Right lobe of liver (tissue), 6 donors: Measurements from ENCODE around the gene AGFG2. TPM values are rescaled to one million over a fixed set of nuclear protein-coding genes. Genes with fewer than 3 reads are reported as not detected.

Experiments used
- ATAC-seq, 4 donors: fragments of 200-7000 bp; cut with Tn5 transposase; one replicate each; pipeline ENCODE4 v1.9.1; 2020; ENCODE audit warnings: mild to moderate bottlenecking in 4 of 4, moderate library complexity in 4 of 4
- DNase-seq, 3 donors: peaks; one replicate each; pipeline ENCODE4 v3.0.0-alpha.2; 2020
- H3K27ac ChIP-seq, 3 donors: fragments of 200-600 bp; one replicate each; pipeline ENCODE4 v1.8.0; 2022
- H3K27me3 ChIP-seq, 2 donors: fragments of 200-600 bp; one replicate each; pipeline ENCODE4 v1.8.0; 2022
- H3K36me3 ChIP-seq, 4 donors: fragments of 200-600 bp; sonication (generic) in 1 of 4; one replicate each; pipeline versions ENCODE4 v1.5.1 to v1.8.0; 2017 to 2022; ENCODE audit warnings: control low read depth in 1 of 4
- H3K4me1 ChIP-seq, 4 donors: fragments of 200-600 bp; sonication (generic) in 1 of 4; one replicate each; pipeline versions ENCODE4 v1.5.1 to v1.8.0; 2017 to 2022; ENCODE audit warnings: control low read depth in 1 of 4
- H3K4me3 ChIP-seq, 3 donors: fragments of 200-600 bp; one replicate each; pipeline ENCODE4 v1.8.0; 2022
- H3K9me3 ChIP-seq, 4 donors: fragments of 200-600 bp; sonication (generic) in 1 of 4; one replicate each; pipeline versions ENCODE4 v1.5.1 to v1.8.0; 2017 to 2022; ENCODE audit warnings: control low read depth in 1 of 4
- POLR2A ChIP-seq: fragments of 450-650 bp; IDR thresholded peaks from one replicate; pipeline ENCODE4 v1.6.1; 2017; ENCODE audit warnings: antibody characterized with exemption, mild to moderate bottlenecking
- WGBS: methylation state at CpG from one replicate; pipeline ENCODE4 v1.1.6; 2018; ENCODE audit warnings: low coverage, low lambda C conversion rate; ENCODE audit not compliant: insufficient coverage; ENCODE audit errors: missing lambda C conversion rate; 5-methylcytosine and 5-hydroxymethylcytosine counted together
- intact Hi-C, 2 donors: fragments of 100-400 bp; cut with DNase I; formaldehyde crosslinking; loops; one replicate each; pipeline versions ENCODE4 v1.11.2 to v1.14.1; 2022
- total RNA-seq, 6 experiments: library from RNA; depleted of rRNA in 2 of 6; stranded (reverse); fragments of >200 nt in 2 of 6; fragmentation: NEBNext Ultra II Directional in 3 of 6; extraction: Animal tissue kit (Norgen Biotek cat#: 25700) in 3 of 6; gene quantifications; one replicate each; pipeline versions ENCODE4 v1.1.0 to v1.2.4, GENCODE V29; 2016 to 2023
- TF ChIP-seq, protein P1 (sequence below), 4 donors: fragments of 200-600 bp in 3 of 4; fragments of 450-650 bp in 1 of 4; IDR thresholded peaks; one replicate each; pipeline versions ENCODE4 v1.5.1 to v1.8.0; 2016 to 2022; ENCODE audit warnings: antibody characterized with exemption in 4 of 4, mild to moderate bottlenecking in 2 of 4
- donor health status: DM: no; HTN: yes; CAD: no.
- donor health status: DM: no; HTN: no; CAD: no.
- donor health status: DM: no; HTN: no; CAD: no.
- donor health status: DM: no; HTN: yes; CAD: no.
- donor health status: DM: no; HTN: yes; CAD: no.

The AGFG2 gene
- total RNA-seq, 6 experiments from 2014 or later: 52.9 to 86.3 (median 69.8) TPM

DNA sequence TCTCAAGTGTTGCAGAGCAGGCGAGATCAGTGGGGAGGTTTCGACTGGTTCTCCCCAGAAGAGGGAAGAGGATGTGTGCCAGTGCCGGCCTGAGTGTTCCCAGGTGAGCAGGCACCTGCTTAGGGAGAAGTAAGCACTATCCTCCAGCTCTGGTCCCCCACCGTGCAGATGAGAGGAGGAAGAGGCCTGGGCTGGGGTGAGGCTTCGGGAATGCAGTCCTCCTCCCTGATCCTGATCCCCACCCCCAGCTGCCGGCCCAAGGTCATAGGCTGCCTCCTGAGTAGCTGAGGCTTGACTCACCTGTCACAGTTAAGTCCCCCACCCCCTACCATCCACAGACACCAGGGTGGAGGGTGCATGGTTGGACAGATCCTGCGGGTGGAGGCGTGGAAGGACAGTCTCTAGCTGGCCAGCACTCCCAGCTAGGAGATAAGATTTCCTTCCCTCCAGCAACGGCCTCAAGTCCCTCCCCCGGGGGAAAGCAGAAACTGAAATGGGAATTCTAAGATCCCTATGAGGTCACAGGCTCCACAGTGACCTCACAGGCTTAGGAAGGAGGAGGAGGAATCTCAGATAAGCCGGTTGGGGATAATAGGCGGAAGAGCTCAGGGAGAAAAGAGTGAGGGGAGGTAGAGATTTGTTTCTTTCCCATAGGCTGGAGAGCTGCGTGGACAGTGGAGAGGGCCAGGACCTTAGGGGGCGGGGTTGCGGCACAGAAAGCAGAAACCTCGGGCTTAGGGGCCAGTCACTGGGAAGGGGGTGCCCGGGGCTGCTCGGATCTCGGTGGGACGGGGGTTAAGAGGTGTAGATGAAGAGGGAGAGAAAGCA lies 45.9 kb downstream of the AGFG2 start:
- peak in 1 of 3 donors; percentile 61 for DNase-seq
- H3K4me3 ChIP-seq: peak overlapping the region; percentile 96 to 100 (median 99)
- 3% methylated on average over 15 of the region's 20 CpGs for WGBS

DNA sequence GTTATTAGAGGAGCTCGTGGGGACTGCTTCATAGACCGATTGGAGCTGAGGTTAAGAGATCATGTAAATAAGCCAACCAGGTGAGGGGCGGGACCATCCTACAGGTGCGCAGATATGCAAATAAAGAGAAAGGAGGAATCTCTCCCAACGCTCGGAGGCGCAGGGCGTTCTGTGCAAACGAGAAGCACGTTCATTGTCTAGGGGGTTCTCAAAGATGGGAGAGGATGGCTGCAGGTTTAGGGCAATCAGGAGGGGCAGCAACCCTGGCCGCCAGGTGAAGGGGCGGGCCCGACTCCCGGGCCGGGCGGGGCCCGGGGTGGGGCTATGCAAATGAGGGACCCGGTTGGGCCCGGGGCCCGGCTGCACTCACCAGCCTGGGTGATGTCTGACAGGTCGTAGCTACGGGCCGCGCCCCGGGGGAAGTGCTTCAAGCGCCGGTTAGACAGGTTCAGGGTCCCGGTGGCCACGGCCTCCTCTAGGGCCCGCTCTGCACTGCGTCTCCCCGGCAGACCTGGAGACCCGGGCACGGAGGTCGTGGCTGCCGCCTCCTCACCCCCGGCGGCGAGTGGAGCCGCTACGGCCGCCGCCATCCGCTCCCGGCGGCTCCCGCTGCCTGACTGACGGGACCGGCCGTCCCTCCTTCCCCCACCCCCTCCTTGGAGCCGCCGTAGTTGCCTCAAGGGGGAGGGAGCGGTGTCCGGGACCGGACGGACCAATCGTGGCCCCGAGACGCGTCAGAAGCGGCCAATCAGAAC lies 46.7 kb downstream of the AGFG2 start, which contains the start of gene LRCH4:
Gene LRCH4 (minus strand): TSS at position 619 of the 755 bp plus-strand sequence. CDS start 29 bp downstream, at position 590.
- peak; percentile 72 to 83 (median 79) for DNase-seq
- WGBS: 0% methylated on average over 10 of the region's 61 CpGs
- intact Hi-C loops: loop anchor here in 1 of 2 donors (10.0 kb wide), 1 partner anchor 89 kb away; the partner anchor contains the start of gene GNB2

More for the DNA sequence above, 45.9 kb downstream of the AGFG2 start:
- H3K9me3 ChIP-seq: no peaks in the 10 kb centered on the region
- TF ChIP-seq, protein P1, sequence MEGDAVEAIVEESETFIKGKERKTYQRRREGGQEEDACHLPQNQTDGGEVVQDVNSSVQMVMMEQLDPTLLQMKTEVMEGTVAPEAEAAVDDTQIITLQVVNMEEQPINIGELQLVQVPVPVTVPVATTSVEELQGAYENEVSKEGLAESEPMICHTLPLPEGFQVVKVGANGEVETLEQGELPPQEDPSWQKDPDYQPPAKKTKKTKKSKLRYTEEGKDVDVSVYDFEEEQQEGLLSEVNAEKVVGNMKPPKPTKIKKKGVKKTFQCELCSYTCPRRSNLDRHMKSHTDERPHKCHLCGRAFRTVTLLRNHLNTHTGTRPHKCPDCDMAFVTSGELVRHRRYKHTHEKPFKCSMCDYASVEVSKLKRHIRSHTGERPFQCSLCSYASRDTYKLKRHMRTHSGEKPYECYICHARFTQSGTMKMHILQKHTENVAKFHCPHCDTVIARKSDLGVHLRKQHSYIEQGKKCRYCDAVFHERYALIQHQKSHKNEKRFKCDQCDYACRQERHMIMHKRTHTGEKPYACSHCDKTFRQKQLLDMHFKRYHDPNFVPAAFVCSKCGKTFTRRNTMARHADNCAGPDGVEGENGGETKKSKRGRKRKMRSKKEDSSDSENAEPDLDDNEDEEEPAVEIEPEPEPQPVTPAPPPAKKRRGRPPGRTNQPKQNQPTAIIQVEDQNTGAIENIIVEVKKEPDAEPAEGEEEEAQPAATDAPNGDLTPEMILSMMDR (IDR thresholded peaks at IDR 0.05): no peak
- TF ChIP-seq POLR2A: no peak
- intact Hi-C loops: loop anchor here in 1 of 2 donors (10.0 kb wide), 1 partner anchor 90 kb away; the partner anchor contains the start of gene GNB2
- H3K4me1 ChIP-seq: peaks cover 0 to 21% (median 7%) of the 10 kb centered on the region in 4 donors
- H3K27me3 ChIP-seq: no peaks in the 10 kb centered on the region
- ATAC-seq: peak in 1 of 4 donors; percentile 2
- peaks cover 0 to 19% (median 9%) of the 10 kb centered on the region in 4 donors for H3K36me3 ChIP-seq
- peak overlapping the region; percentile 98 to 99 (median 99) for H3K27ac ChIP-seq

GRCh38 chr7:100586266-100587025 lies 47.4 kb downstream of the AGFG2 start, which contains the start of gene FBXO24:
Gene FBXO24 (plus strand): TSS chr7:100586328. CDS start chr7:100586626, 298 bp downstream.
- intact Hi-C loops: loop anchor here in 1 of 2 donors (10.0 kb wide), 1 partner anchor 88 kb away; the partner anchor contains the start of gene GNB2
- peaks cover 0 to 10% (median 4%) of the 10 kb centered on the region in 4 donors for H3K36me3 ChIP-seq
- H3K4me1 ChIP-seq: peaks cover 0 to 21% (median 7%) of the 10 kb centered on the region in 4 donors
- peak within 1 kb of the TSS; percentile 98 to 99 (median 99) for H3K27ac ChIP-seq
- DNase-seq (peak; percentile 100), ATAC-seq (peak; percentile 88 to 94 (median 90))
- no peaks in the 10 kb centered on the region for H3K9me3 ChIP-seq
- no peaks in the 10 kb centered on the region for H3K27me3 ChIP-seq
- WGBS: 0% methylated on average over 15 of the region's 53 CpGs
- TF ChIP-seq, protein P1 (IDR thresholded peaks at IDR 0.05): no peak
- TF ChIP-seq POLR2A: no peak
- peak within 1 kb of the TSS; percentile 96 to 100 (median 99) for H3K4me3 ChIP-seq

More for the DNA sequence above, 46.7 kb downstream of the AGFG2 start, which contains the start of gene LRCH4:
- H3K27ac ChIP-seq: peak within 1 kb of the TSS; percentile 98 to 99 (median 99)
- peaks cover 0 to 21% (median 7%) of the 10 kb centered on the region in 4 donors for H3K4me1 ChIP-seq
- no peaks in the 10 kb centered on the region for H3K9me3 ChIP-seq
- TF ChIP-seq POLR2A: peak; percentile 99
- TF ChIP-seq, protein P1 (IDR thresholded peaks at IDR 0.05): no peak
- peak within 1 kb of the TSS; percentile 96 to 100 (median 99) for H3K4me3 ChIP-seq
- H3K27me3 ChIP-seq: no peaks in the 10 kb centered on the region
- peak; percentile 38 to 62 (median 48) for ATAC-seq
- H3K36me3 ChIP-seq: peaks cover 0 to 17% (median 8%) of the 10 kb centered on the region in 4 donors
